Retinal pigment epithelial cell (primary cell): Measurements from ENCODE around the gene RALA.

Experiments used
- DNase-seq: peaks from one replicate; pipeline ENCODE4 v3.0.0-alpha.2; 2010; ENCODE audit warnings: low read depth
- H3K4me3 ChIP-seq: 2 replicates; pipeline ENCODE4 v1.5.1; 2011; ENCODE audit warnings: mild to moderate bottlenecking, low read length, control low read depth, moderate library complexity
- CTCF ChIP-seq: conservative IDR thresholded peaks from 2 replicates; pipeline ENCODE4 v1.5.1; 2011; ENCODE audit warnings: low read depth, low read length, control low read depth, inconsistent platforms

RALA gene

DNA sequence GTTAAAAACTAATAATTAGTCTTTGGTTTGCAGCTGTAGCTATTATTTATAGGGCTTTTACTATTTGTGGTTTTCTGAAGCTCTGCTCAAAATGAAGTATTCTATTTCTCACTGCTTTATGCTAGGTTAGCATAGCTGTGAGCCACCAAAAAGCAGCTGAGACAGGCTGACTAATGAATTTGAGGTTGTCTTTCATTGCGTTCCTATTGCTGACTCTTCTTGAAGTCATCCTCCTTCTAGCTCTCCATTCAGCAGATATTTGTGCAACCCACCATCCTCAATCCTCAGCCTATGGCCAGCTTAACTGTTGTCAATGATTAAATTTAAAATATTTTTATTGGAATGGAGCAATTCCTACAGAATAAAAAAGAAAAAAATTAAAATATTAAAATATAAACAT lies 2.1 kb upstream of the RALA start:
- DNase-seq: no peak

DNA sequence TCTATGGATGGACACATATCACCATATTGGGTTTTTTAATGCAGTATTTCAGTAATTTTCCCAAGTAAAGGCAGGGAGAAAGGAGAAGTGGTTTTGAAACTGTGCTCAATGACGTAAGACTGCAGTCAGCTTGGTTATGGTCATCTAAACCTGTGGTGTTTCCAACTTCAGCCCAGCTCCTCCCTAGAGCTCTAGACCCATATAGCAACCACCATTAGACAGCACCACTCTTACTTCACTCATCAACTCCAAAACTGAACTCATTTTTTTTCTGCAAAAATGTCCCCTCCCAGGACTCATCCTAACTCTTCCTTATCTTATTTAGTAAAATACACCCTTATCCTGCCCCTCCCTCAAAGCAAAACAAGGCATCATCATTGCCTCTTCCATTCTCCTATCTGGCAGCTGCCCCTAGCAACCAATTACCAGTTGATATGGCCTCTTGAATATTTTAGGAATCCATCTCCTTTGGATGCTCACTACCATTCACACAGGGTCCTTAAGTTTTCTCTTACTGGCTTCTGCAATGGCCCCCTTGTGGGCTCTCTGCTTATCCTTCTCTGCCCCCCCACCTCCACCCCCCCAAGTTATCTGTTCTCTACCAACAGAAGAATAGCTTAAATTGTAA lies 1.5 kb upstream of the RALA start:
- no peak for TF ChIP-seq CTCF
- no peak for DNase-seq
- no peak overlapping the region for H3K4me3 ChIP-seq

More for the DNA sequence above, 2.1 kb upstream of the RALA start:
- no peak for TF ChIP-seq CTCF
- H3K4me3 ChIP-seq: no peak overlapping the region

GRCh38 chr7:39622609-39623008 lies 763 bp upstream of the RALA start:
- no peak for DNase-seq
- no peak for TF ChIP-seq CTCF
- H3K4me3 ChIP-seq: peak overlapping the region; percentile 77

GRCh38 chr7:39623732-39624441 lies 515 bp downstream of the RALA start:
- no peak for DNase-seq
- no peak for TF ChIP-seq CTCF
- peak overlapping the region; percentile 77 for H3K4me3 ChIP-seq

GRCh38 chr7:39624442-39624807 lies 1.1 kb downstream of the RALA start:
- no peak for TF ChIP-seq CTCF
- DNase-seq: no peak

DNA sequence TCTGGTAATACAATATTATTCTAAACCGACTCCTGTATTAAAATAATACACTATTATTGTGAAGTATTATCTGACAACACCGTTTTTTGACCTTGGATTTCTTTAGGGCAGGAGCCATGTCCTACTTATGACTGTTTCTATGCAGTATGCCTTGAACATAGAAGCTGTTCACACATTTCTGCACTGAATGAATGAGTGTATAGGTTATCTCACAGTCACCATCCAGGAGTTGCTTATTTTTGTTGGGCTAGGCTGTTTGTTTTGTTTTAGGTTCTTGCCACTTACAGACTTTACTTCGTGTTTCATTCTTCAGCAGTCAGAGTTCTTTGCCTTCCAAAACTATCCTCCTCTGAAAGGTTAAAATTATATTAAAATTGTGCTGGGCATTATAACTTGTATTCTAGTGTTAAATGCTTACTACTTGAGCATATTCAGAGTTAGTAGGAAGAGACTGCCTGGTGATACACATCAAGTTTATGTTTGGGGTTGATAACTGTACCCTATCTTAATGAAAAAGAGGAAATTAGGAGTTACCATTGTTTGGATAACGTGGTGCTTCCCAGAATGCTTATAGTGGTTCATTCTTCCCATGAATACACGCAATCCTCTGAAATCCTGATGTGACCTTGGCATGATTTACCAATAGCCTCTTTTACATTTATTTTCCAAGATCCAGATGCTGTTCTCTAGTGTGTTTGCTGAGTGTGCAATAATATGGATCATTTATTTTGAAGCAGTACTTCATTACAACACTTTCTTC lies 1.7 kb downstream of the RALA start:
- no peak for DNase-seq
- peak overlapping the region; percentile 77 for H3K4me3 ChIP-seq
- TF ChIP-seq CTCF: no peak

More at GRCh38 chr7:39624442-39624807, 1.1 kb downstream of the RALA start:
- peak overlapping the region; percentile 77 for H3K4me3 ChIP-seq
